GM13977 (cell line): ENCODE measurements around the gene COBLL1.

ENCODE experiments used
- DNase-seq: peaks from one replicate; pipeline ENCODE4 v3.0.0; 2012; ENCODE audit warnings: low spot score
- CTCF ChIP-seq: IDR thresholded peaks from 2 replicates; pipeline ENCODE4 v1.5.1; 2012; ENCODE audit warnings: mild to moderate bottlenecking, control low read depth; ENCODE audit not compliant: insufficient read depth; ENCODE audit errors: extremely low read depth, missing control alignments
- in situ Hi-C: fragments of 300-500 bp; cut with MboI; formaldehyde crosslinking; loops from one replicate; pipeline ENCODE4 v1.12.0; 2022; ENCODE audit warnings: low sequenced_read_pairs, low pct_unique_long_range_greater_than_20kb, mixed read lengths, inconsistent platforms; ENCODE audit not compliant: unreplicated experiment

Gene COBLL1

GRCh38 chr2:164782323-164782722, 59.3 kb downstream of the COBLL1 start:
- no peak for DNase-seq
- in situ Hi-C loops, result no loop called here
- no peak for TF ChIP-seq CTCF

- in situ Hi-C loops, result no loop called here
- TF ChIP-seq CTCF, result no peak
- DNase-seq, result no peak
These were observed 60.2 kb downstream of the COBLL1 start for GRCh38 chr2:164781394-164781793.

GRCh38 chr2:164780611-164781178, 60.9 kb downstream of the COBLL1 start:
- no peak for DNase-seq
- no peak for TF ChIP-seq CTCF
- in situ Hi-C loops, result no loop called here

- TF ChIP-seq CTCF, result no peak
- in situ Hi-C loops, result no loop called here
- DNase-seq, result no peak
These were observed 62.1 kb downstream of the COBLL1 start for GRCh38 chr2:164779383-164780057.

- DNase-seq, result no peak
- in situ Hi-C loops, result no loop called here
- no peak for TF ChIP-seq CTCF
These were observed 62.9 kb downstream of the COBLL1 start for GRCh38 chr2:164778723-164779122.

GRCh38 chr2:164777847-164778461, 63.7 kb downstream of the COBLL1 start:
- in situ Hi-C loops, result no loop called here
- no peak for TF ChIP-seq CTCF

More at GRCh38 chr2:164777847-164778461, 63.7 kb downstream of the COBLL1 start:
- no peak for DNase-seq
